Sigmoid colon (tissue), 7 donors: ENCODE measurements around the gene FAM9C. TPM values are rescaled to one million over a fixed set of nuclear protein-coding genes. Genes with fewer than 3 reads are reported as not detected.

ENCODE experiments used
- DNase-seq: peaks from one replicate; pipeline ENCODE4 v3.0.0-alpha.2; 2019
- H3K27ac ChIP-seq, 4 donors: fragments of 200-600 bp; sonication (generic); one replicate each; pipeline ENCODE4 v1.5.1; 2016 to 2019; ENCODE audit warnings: mild to moderate bottlenecking in 1 of 4
- H3K27me3 ChIP-seq, 3 donors: fragments of 200-600 bp; sonication (generic); one replicate each; pipeline ENCODE4 v1.5.1; 2019; ENCODE audit warnings: mild to moderate bottlenecking in 1 of 3
- H3K36me3 ChIP-seq, 4 donors: fragments of 200-600 bp; sonication (generic); one replicate each; pipeline ENCODE4 v1.5.1; 2016 to 2019
- H3K4me1 ChIP-seq, 4 donors: fragments of 200-600 bp; sonication (generic); one replicate each; pipeline ENCODE4 v1.5.1; 2017 to 2019
- H3K4me3 ChIP-seq, 4 donors: fragments of 200-600 bp; sonication (generic); one replicate each; pipeline ENCODE4 v1.5.1; 2017 to 2019; ENCODE audit warnings: mild to moderate bottlenecking in 2 of 4, moderate library complexity in 1 of 4
- H3K9me3 ChIP-seq, 4 donors: fragments of 200-600 bp in 3 of 4; sonication (generic) in 3 of 4; one replicate each; pipeline versions ENCODE4 v1.5.1 to v1.6.1; 2013 to 2019
- CTCF ChIP-seq, 4 experiments: fragments of 450-650 bp in 3 of 4; fragments of 200-600 bp in 1 of 4; IDR thresholded peaks; one replicate each; pipeline ENCODE4 v1.5.1; 2016 to 2019; ENCODE audit warnings: antibody characterized with exemption in 4 of 4, mild to moderate bottlenecking in 3 of 4, moderate library complexity in 2 of 4
- EP300 ChIP-seq, 4 donors: sonication (generic); formaldehyde crosslinking; IDR thresholded peaks; one replicate each; pipeline ENCODE4 v1.6.1; 2017; ENCODE audit warnings: antibody characterized with exemption in 4 of 4
- POLR2A ChIP-seq, 2 donors: fragments of 450-650 bp; IDR thresholded peaks; one replicate each; pipeline ENCODE4 v1.6.1; 2016; ENCODE audit warnings: antibody characterized with exemption in 2 of 2, mild to moderate bottlenecking in 2 of 2, moderate library complexity in 2 of 2
- POLR2AphosphoS5 ChIP-seq, 4 donors: sonication (generic); formaldehyde crosslinking; IDR thresholded peaks; one replicate each; pipeline ENCODE4 v1.6.1; 2017; ENCODE audit warnings: antibody characterized with exemption in 4 of 4
- WGBS, 2 donors: extraction: QIAGEN DNeasy Blood & Tissue Kit; methylation state at CpG; one replicate each; pipeline ENCODE4 v1.1.7; 2013; 5-methylcytosine and 5-hydroxymethylcytosine counted together
- intact Hi-C: fragments of 100-400 bp; cut with DNase I; formaldehyde crosslinking; loops from one replicate; pipeline ENCODE4 v1.15.1; 2023
- polyA plus RNA-seq, 3 donors: library from polyadenylated mRNA; stranded (reverse); fragments of 200-250 nt; gene quantifications; one replicate each; pipeline ENCODE4 v1.2.3, GENCODE V29; 2013
- total RNA-seq, 4 donors: library from RNA; depleted of rRNA; stranded (reverse); fragments of >200 nt; gene quantifications; one replicate each; pipeline ENCODE4 v1.1.0, GENCODE V29; 2016
- donor health status: healthy with polysubstance abuse.
- donor health status: Bipolar disorder and iron deficiency.
- donor health status: healthy.

The FAM9C gene
- total and polyA plus RNA-seq, 7 donors, result 0.17 TPM; not detected in 6

GRCh38 chrX:13081395-13082205 is 37.2 kb upstream of the FAM9C start:
- H3K27ac ChIP-seq, result peak overlapping the region in 2 of 4 donors; percentile 5 to 33
- no peak for DNase-seq

GRCh38 chrX:13080128-13080795 is 35.8 kb upstream of the FAM9C start:
- Histone ChIP-seq H3K27ac (no peak overlapping the region), H3K4me1 (peaks cover 0 to 6% (median 2%) of the 10 kb centered on the region in 4 donors), H3K27me3 (no peaks in the 10 kb centered on the region), H3K4me3 (no peak overlapping the region), H3K36me3 (no peaks in the 10 kb centered on the region), H3K9me3 (no peaks in the 10 kb centered on the region)
- 51 to 77% methylated on average over 4 of the region's 4 CpGs for WGBS, 2 donors
- no peak for TF ChIP-seq CTCF (IDR thresholded peaks at IDR 0.05)
- no peak for TF ChIP-seq POLR2A (IDR thresholded peaks at IDR 0.05)
- no peak for TF ChIP-seq EP300 (IDR thresholded peaks at IDR 0.05)
- TF ChIP-seq POLR2AphosphoS5 (IDR thresholded peaks at IDR 0.05), result no peak
- intact Hi-C loops, result loop anchor here (10.0 kb wide), 1 partner anchor 105 kb away; the partner anchor contains the start of gene TMSB4X
- DNase-seq, result no peak

More at GRCh38 chrX:13081395-13082205, 37.2 kb upstream of the FAM9C start:
- no peak overlapping the region for H3K4me3 ChIP-seq
- H3K4me1 ChIP-seq, result peaks cover 0 to 6% (median 2%) of the 10 kb centered on the region in 4 donors
- H3K36me3 ChIP-seq, result no peaks in the 10 kb centered on the region
- intact Hi-C loops, result loop anchor here (10.0 kb wide), 1 partner anchor 107 kb away; the partner anchor contains the start of gene TMSB4X
- no peaks in the 10 kb centered on the region for H3K27me3 ChIP-seq
- WGBS, 2 donors, result 7 to 10% methylated on average over 6 of the region's 6 CpGs
- no peaks in the 10 kb centered on the region for H3K9me3 ChIP-seq
- TF ChIP-seq POLR2A (IDR thresholded peaks at IDR 0.05) (no peak), POLR2AphosphoS5 (IDR thresholded peaks at IDR 0.05) (peak in 1 of 4 donors; percentile 23), EP300 (IDR thresholded peaks at IDR 0.05) (no peak), CTCF (IDR thresholded peaks at IDR 0.05) (no peak)

- Histone ChIP-seq H3K36me3 (no peaks in the 10 kb centered on the region), H3K9me3 (no peaks in the 10 kb centered on the region), H3K27me3 (no peaks in the 10 kb centered on the region), H3K4me1 (peaks cover 0 to 6% (median 2%) of the 10 kb centered on the region in 4 donors), H3K27ac (peak overlapping the region; percentile 76 to 80 (median 78)), H3K4me3 (peak overlapping the region in 2 of 4 donors; percentile 21)
- intact Hi-C loops, result no loop called here
- WGBS, 2 donors, result 6 to 20% methylated on average over 10 of the region's 10 CpGs
- peak in 1 of 4 donors; percentile 32 for TF ChIP-seq POLR2AphosphoS5 (IDR thresholded peaks at IDR 0.05)
- no peak for TF ChIP-seq POLR2A (IDR thresholded peaks at IDR 0.05)
- peak; percentile 72 for DNase-seq
Observed at GRCh38 chrX:13078739-13079444, 34.5 kb upstream of the FAM9C start.

GRCh38 chrX:13077168-13077567 is 32.7 kb upstream of the FAM9C start:
- intact Hi-C loops, result no loop called here
- Histone ChIP-seq H3K4me1 (peaks cover 0 to 6% (median 2%) of the 10 kb centered on the region in 4 donors), H3K27ac (peak overlapping the region in 2 of 4 donors; percentile 41 to 76), H3K36me3 (no peaks in the 10 kb centered on the region), H3K4me3 (no peak overlapping the region), H3K9me3 (no peaks in the 10 kb centered on the region), H3K27me3 (no peaks in the 10 kb centered on the region)
- TF ChIP-seq POLR2AphosphoS5 (IDR thresholded peaks at IDR 0.05), result no peak
- TF ChIP-seq CTCF (IDR thresholded peaks at IDR 0.05), result no peak
- TF ChIP-seq EP300 (IDR thresholded peaks at IDR 0.05), result no peak
- TF ChIP-seq POLR2A (IDR thresholded peaks at IDR 0.05), result no peak
- 24 to 47% methylated on average over 2 of the region's 2 CpGs for WGBS, 2 donors
- no peak for DNase-seq
